Mucosa of rectum (tissue), 2 donors: ENCODE data around the gene ZNF615.
"Not testable (repeated sequence)": the region's sequence is repeated elsewhere in the genome, so short reads cannot be mapped to it uniquely, and the experiment has no call there.

ENCODE experiments used
- H3K27ac ChIP-seq, 2 donors: one replicate each; pipeline ENCODE4 v1.7.0; 2013; ENCODE audit warnings: inconsistent platforms in 2 of 2, low read depth in 2 of 2, low read length in 2 of 2
- H3K27me3 ChIP-seq, 2 donors: one replicate each; pipeline ENCODE4 v1.7.0; 2013; ENCODE audit warnings: low read length in 2 of 2; ENCODE audit not compliant: control insufficient read depth in 2 of 2, insufficient read depth in 2 of 2
- H3K36me3 ChIP-seq, 2 donors: one replicate each; pipeline ENCODE4 v1.7.0; 2013; ENCODE audit warnings: low read length in 2 of 2; ENCODE audit not compliant: control insufficient read depth in 2 of 2, insufficient read depth in 2 of 2
- H3K4me1 ChIP-seq, 2 donors: one replicate each; pipeline ENCODE4 v1.7.0; 2013; ENCODE audit warnings: low read length in 2 of 2, mild to moderate bottlenecking in 1 of 2; ENCODE audit not compliant: control insufficient read depth in 2 of 2, insufficient read depth in 2 of 2
- H3K4me3 ChIP-seq, 2 donors: one replicate each; pipeline ENCODE4 v1.7.0; 2013; ENCODE audit warnings: low read length in 2 of 2
- H3K9ac ChIP-seq, 2 donors: one replicate each; pipeline ENCODE4 v1.7.0; 2013; ENCODE audit warnings: low read length in 2 of 2, low read depth in 1 of 2, mild to moderate bottlenecking in 1 of 2
- H3K9me3 ChIP-seq, 2 donors: one replicate each; pipeline ENCODE4 v1.7.0; 2013; ENCODE audit warnings: low read length in 2 of 2; ENCODE audit not compliant: control insufficient read depth in 2 of 2
- donor health status: healthy.
- donor health status: Normal muscosa, but diverticular disease.

ZNF615 gene

DNA sequence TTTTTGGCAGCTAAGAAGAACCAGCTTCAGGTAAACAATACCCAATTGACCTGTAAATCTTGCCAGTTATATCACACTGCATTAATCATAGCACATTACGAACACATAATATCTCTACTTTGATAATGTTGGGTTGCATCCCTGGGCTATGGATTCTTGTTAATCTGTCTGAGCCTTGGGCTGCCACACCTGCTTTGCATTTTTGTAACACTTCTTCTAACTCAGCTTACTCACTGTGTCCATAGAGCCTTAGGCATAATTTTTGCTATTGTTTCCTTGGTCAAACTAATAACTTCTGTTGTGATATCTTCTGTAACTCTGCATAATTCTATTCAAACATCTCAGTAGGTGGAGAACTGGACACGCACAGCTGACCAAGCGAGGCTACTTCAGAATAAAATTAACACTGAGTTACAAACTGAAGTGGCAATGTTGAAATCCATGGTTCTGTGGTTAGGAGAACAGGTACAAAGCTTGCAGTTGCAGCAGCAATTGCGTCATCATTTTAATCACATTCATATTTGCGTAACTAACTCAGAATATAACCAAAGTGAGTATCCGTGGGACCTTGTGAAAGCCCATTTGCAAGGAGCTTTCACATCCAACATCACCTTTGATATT lies 27.8 kb downstream of the ZNF615 start:
- Histone ChIP-seq H3K4me3 (no peak overlapping the region), H3K36me3 (peaks cover 26 to 48% of the 10 kb centered on the region in 2 donors), H3K9me3 (peaks cover 40 to 61% of the 10 kb centered on the region in 2 donors), H3K27me3 (no peaks in the 10 kb centered on the region), H3K9ac (no peak overlapping the region), H3K4me1 (no peaks in the 10 kb centered on the region), H3K27ac (no peak overlapping the region)

DNA sequence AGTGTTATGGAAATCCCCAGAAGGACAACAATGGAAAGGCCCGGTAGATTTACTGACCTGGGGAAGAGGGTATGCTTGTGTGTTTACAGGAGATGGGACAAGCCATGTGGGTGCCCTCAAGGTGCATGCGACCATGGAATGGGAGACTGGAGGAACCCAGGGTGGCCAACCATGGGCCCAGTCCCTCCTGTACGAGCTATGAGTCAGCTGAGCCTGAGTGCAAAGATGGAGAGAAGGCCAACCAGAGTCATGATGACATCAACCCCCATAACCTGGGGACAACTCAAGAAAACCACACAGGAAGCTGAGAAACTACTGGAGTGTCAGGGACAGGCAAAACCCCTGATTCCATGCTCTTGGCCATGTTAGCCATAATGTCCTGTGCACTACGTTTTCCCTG lies 29.1 kb downstream of the ZNF615 start:
- H3K9me3 ChIP-seq = peaks cover 53 to 63% of the 10 kb centered on the region in 2 donors
- H3K4me3 ChIP-seq = no peak overlapping the region
- no peaks in the 10 kb centered on the region for H3K27me3 ChIP-seq
- H3K9ac ChIP-seq = no peak overlapping the region
- no peak overlapping the region for H3K27ac ChIP-seq
- peaks cover 37 to 52% of the 10 kb centered on the region in 2 donors for H3K36me3 ChIP-seq
- H3K4me1 ChIP-seq = no peaks in the 10 kb centered on the region

DNA sequence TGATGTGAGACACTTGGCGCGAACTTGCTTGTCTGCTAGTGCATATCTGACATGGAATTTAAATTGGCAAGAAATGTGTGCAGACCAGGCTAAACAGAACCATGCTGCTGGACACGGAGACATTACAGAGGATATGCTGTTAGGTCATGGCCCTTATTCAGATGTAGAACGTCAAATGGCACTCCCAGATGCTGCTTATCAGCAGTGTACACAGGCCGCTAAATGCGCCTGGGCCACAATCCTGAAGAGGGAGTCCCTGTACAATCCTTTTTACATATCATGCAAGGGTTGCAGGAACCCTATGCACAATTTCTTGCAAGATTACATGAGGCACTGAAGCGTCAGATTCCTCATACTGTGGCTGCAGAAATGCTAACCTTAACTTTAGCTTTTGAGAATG lies 30.7 kb downstream of the ZNF615 start:
- Histone ChIP-seq H3K36me3 (peaks cover 44 to 59% of the 10 kb centered on the region in 2 donors), H3K4me3 (no peak overlapping the region), H3K9me3 (peaks cover 58 to 67% of the 10 kb centered on the region in 2 donors), H3K9ac (no peak overlapping the region), H3K27ac (no peak overlapping the region), H3K27me3 (no peaks in the 10 kb centered on the region), H3K4me1 (no peaks in the 10 kb centered on the region)

DNA sequence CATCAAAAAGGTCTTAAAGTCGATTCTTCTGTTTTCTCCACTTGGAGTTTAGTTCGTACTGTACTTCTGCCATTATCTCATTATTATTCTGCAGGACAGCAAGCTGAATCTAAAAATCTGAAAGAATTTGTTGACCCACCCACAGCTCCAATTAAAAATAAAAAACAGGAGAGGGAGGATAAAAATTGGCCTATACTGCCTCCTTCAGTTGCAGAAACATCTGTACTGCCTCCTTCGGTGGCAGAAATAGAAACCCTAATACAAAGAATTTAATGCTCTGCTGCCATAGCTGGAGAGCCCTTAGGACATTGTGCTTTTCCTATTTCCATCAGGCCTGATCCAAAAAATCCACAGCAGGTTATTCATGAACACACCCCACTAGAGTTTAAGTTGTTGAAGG lies 31.2 kb downstream of the ZNF615 start:
- Histone ChIP-seq H3K27me3 (no peaks in the 10 kb centered on the region), H3K36me3 (peaks cover 48 to 62% of the 10 kb centered on the region in 2 donors), H3K27ac (no peak overlapping the region), H3K4me3 (no peak overlapping the region), H3K9me3 (peaks cover 62 to 68% of the 10 kb centered on the region in 2 donors), H3K4me1 (no peaks in the 10 kb centered on the region), H3K9ac (no peak overlapping the region)

DNA sequence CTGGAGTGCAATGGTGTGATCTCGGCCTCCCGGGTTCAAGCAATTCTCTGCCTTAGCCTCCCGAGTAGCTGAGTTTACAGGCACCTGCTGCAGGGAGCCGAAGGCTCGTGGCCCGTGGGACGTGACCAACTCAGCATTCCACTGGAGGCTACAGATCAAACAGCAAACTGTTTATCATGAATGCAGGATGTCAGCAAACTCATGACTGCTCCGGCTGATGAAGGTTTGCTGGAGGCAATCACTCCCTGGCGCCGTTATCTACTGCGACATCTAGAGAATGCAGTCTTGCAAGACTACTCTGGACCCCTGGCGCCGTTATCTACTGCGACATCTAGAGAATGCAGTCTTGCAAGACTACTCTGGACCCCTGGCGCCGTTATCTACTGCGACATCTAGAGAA lies 32.2 kb downstream of the ZNF615 start:
- H3K9me3 ChIP-seq = peaks cover 73% of the 10 kb centered on the region in 2 donors
- H3K4me3 ChIP-seq = not testable (repeated sequence)
- peaks cover 56 to 69% of the 10 kb centered on the region in 2 donors for H3K36me3 ChIP-seq

DNA sequence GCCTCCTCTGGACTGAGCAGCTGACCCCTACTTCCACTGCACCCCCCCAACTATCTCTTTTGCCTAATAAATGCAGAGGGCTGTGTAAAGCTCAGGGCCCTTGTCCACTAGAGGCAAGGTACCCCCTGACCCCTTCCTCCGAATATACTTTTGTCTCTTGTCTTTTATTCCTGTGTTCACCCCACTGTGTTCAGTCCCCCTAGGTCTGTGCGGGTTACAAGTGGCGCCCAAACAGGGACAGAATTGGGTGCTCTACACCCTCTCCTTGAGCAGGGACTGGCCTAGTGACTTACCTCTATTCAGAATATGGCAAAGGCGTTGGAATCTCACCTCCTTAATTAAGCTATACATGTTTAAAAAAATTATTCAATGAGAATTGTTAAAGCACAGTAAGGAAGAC lies 36.4 kb downstream of the ZNF615 start:
- H3K27ac ChIP-seq = no peak overlapping the region
- peaks cover 72 to 74% of the 10 kb centered on the region in 2 donors for H3K9me3 ChIP-seq
- H3K9ac ChIP-seq = no peak overlapping the region
- H3K27me3 ChIP-seq = no peaks in the 10 kb centered on the region
- H3K4me3 ChIP-seq = peak overlapping the region; percentile 5 to 36
- no peaks in the 10 kb centered on the region for H3K4me1 ChIP-seq
- peaks cover 78% of the 10 kb centered on the region in 2 donors for H3K36me3 ChIP-seq

More for the DNA sequence above, 32.2 kb downstream of the ZNF615 start:
- not testable (repeated sequence) for H3K27me3 ChIP-seq, H3K27ac ChIP-seq, H3K4me1 ChIP-seq, H3K9ac ChIP-seq

DNA sequence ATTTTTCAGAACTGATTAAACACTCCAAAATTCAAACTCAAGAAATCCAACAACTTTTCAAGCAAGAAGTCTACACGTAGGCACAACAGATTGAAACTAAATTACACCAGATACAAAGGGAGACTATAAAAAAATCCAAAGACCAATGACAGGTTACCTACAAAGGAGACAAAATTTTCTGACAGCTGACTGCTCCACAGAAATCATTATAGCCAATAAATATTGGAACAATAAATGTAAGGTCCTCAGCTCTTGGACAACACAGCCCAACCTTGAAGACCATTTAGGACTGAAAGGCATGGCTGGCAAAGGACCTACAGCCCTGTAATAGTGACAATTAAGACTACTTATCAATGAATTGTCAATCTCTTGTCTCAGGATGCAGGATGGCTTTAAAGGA lies 37.3 kb downstream of the ZNF615 start:
- Histone ChIP-seq H3K9me3 (peaks cover 69 to 77% of the 10 kb centered on the region in 2 donors), H3K4me3 (no peak overlapping the region), H3K27me3 (no peaks in the 10 kb centered on the region), H3K36me3 (peaks cover 81 to 82% of the 10 kb centered on the region in 2 donors), H3K4me1 (no peaks in the 10 kb centered on the region), H3K9ac (no peak overlapping the region), H3K27ac (no peak overlapping the region)

DNA sequence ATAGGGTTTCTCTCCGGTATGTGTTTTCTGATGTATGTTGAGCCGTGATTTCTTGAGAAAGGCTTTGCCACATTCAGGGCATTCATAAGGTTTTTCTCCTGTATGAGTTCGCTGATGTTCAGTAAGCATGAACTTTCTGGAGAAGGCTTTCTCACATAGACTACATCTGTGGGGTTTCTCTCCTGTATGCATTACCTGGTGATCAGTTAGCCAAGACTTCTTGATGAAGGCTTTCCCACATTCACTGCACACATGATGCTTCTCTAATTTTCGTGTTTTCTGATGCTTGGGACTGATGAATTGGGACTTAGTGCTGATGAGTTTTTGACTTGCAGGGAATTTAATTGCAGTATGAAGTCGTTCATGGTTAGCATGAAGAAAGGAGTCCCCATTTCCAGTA lies 42.4 kb downstream of the ZNF615 start:
- no peak overlapping the region for H3K27ac ChIP-seq
- H3K27me3 ChIP-seq = no peaks in the 10 kb centered on the region
- H3K36me3 ChIP-seq = peaks cover 54 to 63% of the 10 kb centered on the region in 2 donors
- H3K4me3 ChIP-seq = peak overlapping the region; percentile 2 to 6
- H3K9ac ChIP-seq = no peak overlapping the region
- peaks cover 0 to 2% of the 10 kb centered on the region in 2 donors for H3K4me1 ChIP-seq
- peaks cover 63 to 74% of the 10 kb centered on the region in 2 donors for H3K9me3 ChIP-seq

DNA sequence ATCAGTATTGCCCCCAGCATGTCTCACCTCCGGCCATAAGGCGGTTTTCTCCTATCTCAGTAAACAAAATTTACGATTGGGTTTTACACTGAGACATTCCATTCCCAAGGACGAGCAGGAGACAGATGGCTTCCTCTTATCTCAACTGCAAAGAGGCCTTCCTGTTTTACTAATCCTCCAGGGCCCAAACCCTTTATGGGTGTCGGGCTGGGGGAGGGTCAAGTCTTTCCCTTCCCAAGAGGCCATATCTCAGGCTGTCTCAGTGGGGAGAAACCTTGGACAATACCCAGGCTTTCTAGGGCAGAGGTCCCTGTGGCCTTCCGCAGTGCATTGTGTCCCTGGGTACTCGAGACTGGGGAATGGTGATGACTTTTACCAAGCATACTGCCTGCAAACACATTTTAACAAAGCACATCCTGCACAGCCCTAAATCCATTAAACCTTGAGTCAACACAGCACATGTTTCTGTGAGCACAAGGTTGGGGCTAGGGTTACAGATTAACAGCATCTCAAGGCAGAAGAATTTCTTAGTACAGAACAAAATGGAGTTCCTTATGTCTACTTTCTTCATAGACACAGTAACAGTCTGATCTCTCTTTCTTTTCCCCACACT lies 47.3 kb downstream of the ZNF615 start:
- Histone ChIP-seq H3K36me3 (peaks cover 15 to 21% of the 10 kb centered on the region in 2 donors), H3K9me3 (peaks cover 38 to 40% of the 10 kb centered on the region in 2 donors), H3K27ac (peak overlapping the region; percentile 41 to 63)
- not testable (repeated sequence) for H3K4me3 ChIP-seq, H3K27me3 ChIP-seq, H3K9ac ChIP-seq, H3K4me1 ChIP-seq

DNA sequence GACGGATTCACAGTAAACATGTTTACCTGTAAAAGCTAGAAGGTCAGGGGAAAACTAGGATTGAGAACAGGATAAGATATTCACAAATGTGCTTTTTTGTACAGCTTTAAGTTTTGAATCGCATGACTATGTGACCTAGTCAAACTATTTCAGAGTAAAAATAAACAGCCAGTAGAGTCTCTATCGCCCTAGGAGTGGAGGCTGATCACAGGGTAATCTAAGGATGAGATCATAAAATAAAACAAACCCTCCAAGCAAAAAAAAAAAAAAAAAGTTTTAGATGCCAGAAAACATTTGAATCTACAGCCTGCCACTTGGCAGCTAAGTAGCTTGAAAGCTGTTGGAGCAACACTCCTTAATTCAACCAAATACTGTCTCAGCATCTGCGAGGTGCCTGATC lies 48.2 kb downstream of the ZNF615 start:
- Histone ChIP-seq H3K36me3 (peaks cover 5 to 12% of the 10 kb centered on the region in 2 donors), H3K9me3 (peaks cover 31 to 32% of the 10 kb centered on the region in 2 donors), H3K27ac (peak overlapping the region; percentile 41 to 63)

More for the DNA sequence above, 48.2 kb downstream of the ZNF615 start:
- Histone ChIP-seq H3K27me3 (no peaks in the 10 kb centered on the region), H3K4me3 (no peak overlapping the region), H3K9ac (no peak overlapping the region), H3K4me1 (peaks cover 0 to 8% of the 10 kb centered on the region in 2 donors)
